Measurements from ENCODE around the gene IGFBP3.

IGFBP3 gene

DNA sequence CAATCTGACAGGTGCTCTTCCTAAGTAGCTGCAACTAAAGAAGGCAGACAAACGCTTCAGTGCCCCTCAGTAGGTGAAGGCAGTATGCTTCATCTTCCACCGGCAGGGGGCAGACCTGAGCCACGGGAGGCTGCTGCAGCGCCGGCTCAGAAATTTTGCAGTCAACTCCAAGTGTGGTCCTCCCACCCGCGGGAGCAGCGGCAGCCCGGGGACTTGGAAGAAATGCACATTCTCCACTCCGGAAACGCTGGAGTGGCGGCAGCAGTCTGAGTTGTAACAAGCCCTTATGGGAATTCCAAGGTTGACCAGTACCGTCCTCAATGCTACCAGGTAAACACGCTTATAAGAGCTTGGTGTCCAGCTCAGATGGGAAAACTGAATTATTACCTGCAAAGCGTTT lies 3.4 kb downstream of the IGFBP3 start:
- Histone ChIP-seq H3K4me3 (peak overlapping the region; percentile 43), H3K27ac (no peak overlapping the region)
- no peak for DNase-seq (ENCODE audit: low spot score)
- TF ChIP-seq, protein P1, sequence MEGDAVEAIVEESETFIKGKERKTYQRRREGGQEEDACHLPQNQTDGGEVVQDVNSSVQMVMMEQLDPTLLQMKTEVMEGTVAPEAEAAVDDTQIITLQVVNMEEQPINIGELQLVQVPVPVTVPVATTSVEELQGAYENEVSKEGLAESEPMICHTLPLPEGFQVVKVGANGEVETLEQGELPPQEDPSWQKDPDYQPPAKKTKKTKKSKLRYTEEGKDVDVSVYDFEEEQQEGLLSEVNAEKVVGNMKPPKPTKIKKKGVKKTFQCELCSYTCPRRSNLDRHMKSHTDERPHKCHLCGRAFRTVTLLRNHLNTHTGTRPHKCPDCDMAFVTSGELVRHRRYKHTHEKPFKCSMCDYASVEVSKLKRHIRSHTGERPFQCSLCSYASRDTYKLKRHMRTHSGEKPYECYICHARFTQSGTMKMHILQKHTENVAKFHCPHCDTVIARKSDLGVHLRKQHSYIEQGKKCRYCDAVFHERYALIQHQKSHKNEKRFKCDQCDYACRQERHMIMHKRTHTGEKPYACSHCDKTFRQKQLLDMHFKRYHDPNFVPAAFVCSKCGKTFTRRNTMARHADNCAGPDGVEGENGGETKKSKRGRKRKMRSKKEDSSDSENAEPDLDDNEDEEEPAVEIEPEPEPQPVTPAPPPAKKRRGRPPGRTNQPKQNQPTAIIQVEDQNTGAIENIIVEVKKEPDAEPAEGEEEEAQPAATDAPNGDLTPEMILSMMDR (IDR thresholded peaks at IDR 0.05), result peak; percentile 85

DNA sequence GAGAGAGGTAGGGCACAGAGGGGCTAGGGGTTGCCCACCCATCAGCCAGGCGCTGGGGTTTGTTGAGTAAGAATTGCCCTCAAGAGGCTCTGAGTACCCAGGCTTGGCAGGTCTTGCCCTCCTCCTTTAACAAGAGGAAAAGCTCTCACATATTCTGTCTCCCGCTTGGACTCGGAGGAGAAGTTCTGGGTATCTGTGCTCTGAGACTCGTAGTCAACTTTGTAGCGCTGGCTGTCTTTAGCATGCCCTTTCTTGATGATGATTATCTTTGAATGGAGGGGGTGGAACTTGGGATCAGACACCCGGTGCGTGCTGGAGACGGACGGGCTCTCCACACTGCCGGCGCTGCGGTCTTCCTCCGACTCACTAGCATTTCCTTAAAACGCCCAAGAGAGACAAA lies 4.0 kb downstream of the IGFBP3 start:
- H3K4me3 ChIP-seq, result no peak overlapping the region
- no peak for DNase-seq (ENCODE audit: low spot score)
- H3K27ac ChIP-seq, result no peak overlapping the region
- TF ChIP-seq, protein P1 (IDR thresholded peaks at IDR 0.05), result no peak

GRCh38 chr7:45915606-45916005 lies 5.5 kb downstream of the IGFBP3 start:
- no peak for DNase-seq (ENCODE audit: low spot score)
- no peak overlapping the region for H3K4me3 ChIP-seq
- TF ChIP-seq, protein P1 (IDR thresholded peaks at IDR 0.05), result no peak
- no peak overlapping the region for H3K27ac ChIP-seq

GRCh38 chr7:45914911-45915310 lies 6.2 kb downstream of the IGFBP3 start:
- TF ChIP-seq, protein P1 (IDR thresholded peaks at IDR 0.05), result no peak
- DNase-seq (ENCODE audit: low spot score), result no peak
- no peak overlapping the region for H3K27ac ChIP-seq
- H3K4me3 ChIP-seq, result no peak overlapping the region

- H3K4me3 ChIP-seq, result no peak overlapping the region
- TF ChIP-seq, protein P1 (IDR thresholded peaks at IDR 0.05), result no peak
- no peak overlapping the region for H3K27ac ChIP-seq
- no peak for DNase-seq (ENCODE audit: low spot score)
These were observed 8.1 kb downstream of the IGFBP3 start for GRCh38 chr7:45912972-45913371.

GRCh38 chr7:45911311-45911710 lies 9.8 kb downstream of the IGFBP3 start:
- Histone ChIP-seq H3K27ac (no peak overlapping the region), H3K4me3 (no peak overlapping the region)
- TF ChIP-seq, protein P1 (IDR thresholded peaks at IDR 0.05), result no peak
- DNase-seq (ENCODE audit: low spot score), result no peak

GRCh38 chr7:45910855-45911254 lies 10.2 kb downstream of the IGFBP3 start:
- TF ChIP-seq, protein P1 (IDR thresholded peaks at IDR 0.05), result no peak
- no peak for DNase-seq (ENCODE audit: low spot score)
- H3K4me3 ChIP-seq, result no peak overlapping the region
- H3K27ac ChIP-seq, result no peak overlapping the region
